ENCODE results near the gene ZNF165. TPM values are rescaled to one million over a fixed set of nuclear protein-coding genes. Genes with fewer than 3 reads are reported as not detected.

Gene ZNF165
- polyA plus RNA-seq, 3 donors, result 0.05 to 0.08 TPM; not detected in 1

GRCh38 chr6:28115799-28116198, 35.4 kb downstream of the ZNF165 start:
- Histone ChIP-seq H3K27me3 (ENCODE audit: control insufficient read depth in 2 of 2, insufficient read depth in 2 of 2, low read length in 2 of 2) (no peaks in the 10 kb centered on the region), H3K4me3 (replicated peaks in 1 of 3; ENCODE audit: low read depth in 2 of 3, low read length in 3 of 3) (no peak overlapping the region), H3K9ac (ENCODE audit: insufficient read depth, low read length, poor library complexity, severe bottlenecking) (no peak overlapping the region), H3K36me3 (replicated peaks in 1 of 2; ENCODE audit: control insufficient read depth in 1 of 2, insufficient read depth in 2 of 2, low read length in 2 of 2) (peaks cover 40 to 62% of the 10 kb centered on the region in 2 donors), H3K79me2 (ENCODE audit: insufficient read depth, low read length) (no peaks in the 10 kb centered on the region), H3K9me3 (replicated peaks in 1 of 2; ENCODE audit: control insufficient read depth in 1 of 2, insufficient read depth in 1 of 2, low read length in 2 of 2) (no peaks in the 10 kb centered on the region), H4K20me1 (ENCODE audit: insufficient read depth, low read length) (no peaks in the 10 kb centered on the region), H2AFZ (ENCODE audit: insufficient read depth, low read depth, low read length, poor library complexity, severe bottlenecking) (no peak overlapping the region), H3K27ac (ENCODE audit: low read depth in 1 of 2, low read length in 2 of 2) (no peak overlapping the region), H3K4me2 (replicated peaks; ENCODE audit: extremely low read depth, low read length, poor library complexity, severe bottlenecking) (no peak overlapping the region), H3K4me1 (ENCODE audit: control insufficient read depth in 1 of 2, insufficient read depth in 2 of 2, low read length in 2 of 2) (no peaks in the 10 kb centered on the region)
- peaks cover 0 to 1% (median 0%) of the 10 kb centered on the region in 3 donors for H3K27me3 Mint-ChIP-seq (ENCODE audit: low read depth in 3 of 3)
- H3K4me3 Mint-ChIP-seq, result no peak overlapping the region
- WGBS (ENCODE audit: insufficient coverage), result no CpG with 5 or more reads among the region's 2 CpGs
- no peaks in the 10 kb centered on the region for H3K4me1 Mint-ChIP-seq
- no peak overlapping the region for H3K27ac Mint-ChIP-seq
- TF ChIP-seq CTCF (IDR thresholded peaks at IDR 0.05), result no peak
- H3K36me3 Mint-ChIP-seq, result peaks cover 47 to 62% of the 10 kb centered on the region in 2 donors
- intact Hi-C loops (cut with micrococcal nuclease), result no loop called here
- H3K9me3 Mint-ChIP-seq, result no peaks in the 10 kb centered on the region
- DNase-seq, result no peak

GRCh38 chr6:28117386-28118050, 37.1 kb downstream of the ZNF165 start:
- intact Hi-C loops (cut with micrococcal nuclease), result no loop called here
- Mint-ChIP-seq H3K4me1 (no peaks in the 10 kb centered on the region), H3K36me3 (peaks cover 53 to 72% of the 10 kb centered on the region in 2 donors), H3K27ac (no peak overlapping the region), H3K9me3 (no peaks in the 10 kb centered on the region), H3K27me3 (ENCODE audit: low read depth in 3 of 3) (no peaks in the 10 kb centered on the region), H3K4me3 (no peak overlapping the region)
- Histone ChIP-seq H3K27me3 (ENCODE audit: control insufficient read depth in 2 of 2, insufficient read depth in 2 of 2, low read length in 2 of 2) (no peaks in the 10 kb centered on the region), H3K4me2 (replicated peaks; ENCODE audit: extremely low read depth, low read length, poor library complexity, severe bottlenecking) (no peak overlapping the region), H3K36me3 (replicated peaks in 1 of 2; ENCODE audit: control insufficient read depth in 1 of 2, insufficient read depth in 2 of 2, low read length in 2 of 2) (peaks cover 44 to 74% of the 10 kb centered on the region in 2 donors), H3K4me3 (replicated peaks in 1 of 3; ENCODE audit: low read depth in 2 of 3, low read length in 3 of 3) (no peak overlapping the region), H4K20me1 (ENCODE audit: insufficient read depth, low read length) (no peaks in the 10 kb centered on the region), H3K4me1 (ENCODE audit: control insufficient read depth in 1 of 2, insufficient read depth in 2 of 2, low read length in 2 of 2) (no peaks in the 10 kb centered on the region), H3K27ac (ENCODE audit: low read depth in 1 of 2, low read length in 2 of 2) (no peak overlapping the region), H3K79me2 (ENCODE audit: insufficient read depth, low read length) (no peaks in the 10 kb centered on the region), H3K9ac (ENCODE audit: insufficient read depth, low read length, poor library complexity, severe bottlenecking) (no peak overlapping the region), H2AFZ (ENCODE audit: insufficient read depth, low read depth, low read length, poor library complexity, severe bottlenecking) (no peak overlapping the region), H3K9me3 (replicated peaks in 1 of 2; ENCODE audit: control insufficient read depth in 1 of 2, insufficient read depth in 1 of 2, low read length in 2 of 2) (no peaks in the 10 kb centered on the region)
- no peak for TF ChIP-seq CTCF (IDR thresholded peaks at IDR 0.05)
- WGBS (ENCODE audit: insufficient coverage), result no CpG with 5 or more reads among the region's 2 CpGs
- no peak for DNase-seq

All from CD14-positive monocyte (primary cell).